Measurements from ENCODE around the gene BICC1. TPM values are rescaled to one million over a fixed set of nuclear protein-coding genes. Genes with fewer than 3 reads are reported as not detected.

BICC1 gene
- total RNA-seq, 1 donor from 2014 or later, result 1.1 TPM

DNA sequence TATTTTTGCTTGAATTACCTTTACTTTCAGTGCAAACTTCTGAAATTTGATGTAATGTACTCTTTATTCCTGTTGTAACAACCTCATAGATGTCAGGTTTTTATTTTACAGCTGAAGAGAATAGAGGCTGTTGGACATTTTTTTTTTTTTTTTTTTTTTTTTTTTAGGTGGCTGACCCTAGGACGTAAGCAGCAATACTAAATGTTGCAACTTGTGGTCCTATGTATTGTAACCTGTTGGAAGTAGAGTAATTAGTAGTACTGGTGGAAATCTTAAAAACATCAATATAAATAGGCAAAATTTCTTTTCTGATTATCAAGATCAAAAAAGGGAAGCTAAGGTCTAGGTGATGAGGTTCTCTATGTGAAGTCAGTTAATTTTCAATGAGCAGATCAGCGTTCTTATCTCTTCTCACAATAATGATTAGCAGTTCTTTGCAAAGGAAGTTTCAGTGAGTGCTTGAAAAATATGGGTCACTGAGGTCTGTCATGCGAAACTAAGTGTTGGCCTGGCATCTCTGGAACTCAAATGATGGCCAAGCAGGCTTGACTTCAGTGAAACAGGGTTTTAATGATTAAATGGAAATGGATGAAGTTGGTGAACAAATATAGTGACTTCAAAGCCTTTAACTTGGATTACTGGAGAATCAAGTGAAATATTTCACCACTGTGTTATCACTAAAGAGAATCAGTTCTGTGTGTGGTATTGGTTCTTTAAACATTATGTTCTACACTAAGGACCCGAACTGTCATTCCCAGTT, 42.7 kb downstream of the BICC1 start:
- H3K4me3 Mint-ChIP-seq (ENCODE audit: unreplicated experiment), result no peak overlapping the region
- no peaks in the 10 kb centered on the region for H3K27me3 Mint-ChIP-seq (ENCODE audit: unreplicated experiment)
- no peaks in the 10 kb centered on the region for H3K4me1 Mint-ChIP-seq (ENCODE audit: unreplicated experiment)
- DNase-seq (ENCODE audit: low spot score), result no peak
- TF ChIP-seq CTCF (IDR thresholded peaks at IDR 0.05; ENCODE audit: unreplicated experiment), result no peak
- H3K27ac Mint-ChIP-seq (ENCODE audit: unreplicated experiment), result no peak overlapping the region
- no peaks in the 10 kb centered on the region for H3K9me3 Mint-ChIP-seq (ENCODE audit: unreplicated experiment)
- no peaks in the 10 kb centered on the region for H3K36me3 Mint-ChIP-seq (ENCODE audit: low read depth, unreplicated experiment)

DNA sequence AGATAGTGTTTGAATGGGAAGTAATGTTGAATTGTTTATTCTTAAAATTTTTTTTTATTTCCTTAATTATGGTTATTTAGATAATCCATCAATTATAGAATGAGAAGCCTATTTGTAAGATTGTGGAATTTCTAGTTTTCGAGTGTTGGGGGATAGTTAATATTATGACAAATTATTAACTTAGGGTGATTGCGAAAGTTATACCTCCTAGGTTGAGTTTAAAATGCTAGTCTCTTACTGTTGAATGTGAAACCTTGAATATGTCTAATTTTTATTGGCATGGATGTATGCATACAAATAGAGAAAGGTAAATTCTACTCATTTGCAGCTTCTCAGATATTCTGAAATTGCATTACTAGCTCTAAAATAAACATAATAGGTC, 43.2 kb downstream of the BICC1 start:
- no peaks in the 10 kb centered on the region for H3K9me3 Mint-ChIP-seq (ENCODE audit: unreplicated experiment)
- no peak for TF ChIP-seq CTCF (IDR thresholded peaks at IDR 0.05; ENCODE audit: unreplicated experiment)
- no peaks in the 10 kb centered on the region for H3K27me3 Mint-ChIP-seq (ENCODE audit: unreplicated experiment)
- DNase-seq (ENCODE audit: low spot score), result no peak
- H3K4me3 Mint-ChIP-seq (ENCODE audit: unreplicated experiment), result no peak overlapping the region
- H3K27ac Mint-ChIP-seq (ENCODE audit: unreplicated experiment), result no peak overlapping the region
- H3K4me1 Mint-ChIP-seq (ENCODE audit: unreplicated experiment), result no peaks in the 10 kb centered on the region
- H3K36me3 Mint-ChIP-seq (ENCODE audit: low read depth, unreplicated experiment), result no peaks in the 10 kb centered on the region

DNA sequence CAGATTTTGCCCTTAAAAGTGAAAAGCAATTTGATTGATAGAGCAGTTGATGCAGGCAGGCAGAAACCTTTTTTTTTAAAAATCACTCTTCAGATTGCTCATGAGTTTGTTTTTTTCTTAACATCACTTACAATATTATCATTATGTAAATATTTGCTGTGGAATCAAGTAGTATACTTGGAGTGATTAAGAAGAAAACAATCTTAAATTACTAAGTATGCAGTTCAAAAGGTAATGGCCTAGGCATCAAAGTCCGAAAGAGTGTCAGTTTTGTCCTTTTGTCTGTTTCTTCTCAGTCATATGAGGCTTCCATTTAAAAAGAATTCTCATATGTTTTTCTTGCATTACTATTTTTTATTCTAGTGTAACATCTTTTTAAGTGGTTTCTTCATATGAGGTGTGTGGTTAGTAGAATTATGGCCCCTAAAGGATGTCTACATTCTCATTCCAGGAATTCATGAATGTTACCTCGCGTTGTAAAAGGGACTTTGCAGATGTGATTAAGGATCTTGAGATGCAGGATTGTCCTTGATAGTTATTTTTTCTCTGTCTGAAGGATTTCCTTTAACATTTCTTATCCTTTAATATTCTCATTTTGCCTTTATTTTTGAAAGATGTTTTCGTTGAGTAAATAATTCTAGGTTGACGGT, 44.0 kb downstream of the BICC1 start:
- H3K4me1 Mint-ChIP-seq (ENCODE audit: unreplicated experiment), result no peaks in the 10 kb centered on the region
- no peaks in the 10 kb centered on the region for H3K36me3 Mint-ChIP-seq (ENCODE audit: low read depth, unreplicated experiment)
- no peak for TF ChIP-seq CTCF (IDR thresholded peaks at IDR 0.05; ENCODE audit: unreplicated experiment)
- H3K27ac Mint-ChIP-seq (ENCODE audit: unreplicated experiment), result no peak overlapping the region
- H3K4me3 Mint-ChIP-seq (ENCODE audit: unreplicated experiment), result no peak overlapping the region
- DNase-seq (ENCODE audit: low spot score), result no peak
- no peaks in the 10 kb centered on the region for H3K9me3 Mint-ChIP-seq (ENCODE audit: unreplicated experiment)
- no peaks in the 10 kb centered on the region for H3K27me3 Mint-ChIP-seq (ENCODE audit: unreplicated experiment)

DNA sequence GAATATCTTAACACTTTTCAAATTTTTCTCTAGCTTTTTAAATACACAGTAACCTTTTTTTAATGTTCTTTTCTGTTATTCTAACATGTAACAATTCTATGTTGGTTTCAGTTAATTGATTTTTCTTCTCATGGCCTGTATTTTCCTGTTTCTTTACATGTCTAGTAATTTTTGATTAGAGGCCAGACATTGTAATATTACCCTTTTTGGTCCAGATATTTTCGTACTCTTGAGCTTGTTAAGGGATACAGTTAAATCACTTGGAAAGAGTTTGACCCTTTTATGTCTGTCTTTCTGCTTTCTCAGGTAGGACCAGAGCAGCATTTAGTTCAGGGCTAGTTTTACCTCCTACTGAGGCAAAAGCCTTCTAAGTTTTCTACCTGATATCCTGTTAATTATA, 45.0 kb downstream of the BICC1 start:
- Mint-ChIP-seq H3K4me1 (ENCODE audit: unreplicated experiment) (no peaks in the 10 kb centered on the region), H3K4me3 (ENCODE audit: unreplicated experiment) (no peak overlapping the region), H3K36me3 (ENCODE audit: low read depth, unreplicated experiment) (no peaks in the 10 kb centered on the region), H3K27ac (ENCODE audit: unreplicated experiment) (no peak overlapping the region), H3K9me3 (ENCODE audit: unreplicated experiment) (no peaks in the 10 kb centered on the region), H3K27me3 (ENCODE audit: unreplicated experiment) (peaks cover 2% of the 10 kb centered on the region)
- no peak for DNase-seq (ENCODE audit: low spot score)
- TF ChIP-seq CTCF (IDR thresholded peaks at IDR 0.05; ENCODE audit: unreplicated experiment), result no peak

DNA sequence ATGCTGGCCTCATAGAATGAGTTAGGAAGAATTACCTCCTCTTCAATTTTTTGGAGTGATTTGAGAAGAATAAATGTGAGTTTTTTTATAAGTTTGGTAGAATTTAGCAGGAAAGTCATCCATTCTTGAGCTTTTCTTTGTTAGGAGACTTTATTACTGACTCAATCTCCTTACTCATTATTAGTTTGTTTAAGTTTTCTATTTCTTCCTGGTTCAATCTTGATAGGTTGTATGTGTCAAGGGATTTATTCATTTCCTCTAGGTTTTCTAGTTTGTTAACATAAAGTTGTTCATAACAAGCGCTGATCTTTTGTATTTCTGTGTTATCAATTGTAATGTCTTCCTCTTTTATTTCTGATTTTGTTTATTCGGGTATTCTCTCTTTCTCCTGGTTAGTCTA, 47.4 kb downstream of the BICC1 start:
- no peaks in the 10 kb centered on the region for H3K4me1 Mint-ChIP-seq (ENCODE audit: unreplicated experiment)
- H3K27ac Mint-ChIP-seq (ENCODE audit: unreplicated experiment), result no peak overlapping the region
- no peak for TF ChIP-seq CTCF (IDR thresholded peaks at IDR 0.05; ENCODE audit: unreplicated experiment)

More for the DNA sequence above, 47.4 kb downstream of the BICC1 start:
- Mint-ChIP-seq H3K36me3 (ENCODE audit: low read depth, unreplicated experiment) (no peaks in the 10 kb centered on the region), H3K4me3 (ENCODE audit: unreplicated experiment) (no peak overlapping the region), H3K27me3 (ENCODE audit: unreplicated experiment) (peaks cover 2% of the 10 kb centered on the region), H3K9me3 (ENCODE audit: unreplicated experiment) (no peaks in the 10 kb centered on the region)
- DNase-seq (ENCODE audit: low spot score), result no peak
